ENCODE results near the gene PLXNA2.

DNA sequence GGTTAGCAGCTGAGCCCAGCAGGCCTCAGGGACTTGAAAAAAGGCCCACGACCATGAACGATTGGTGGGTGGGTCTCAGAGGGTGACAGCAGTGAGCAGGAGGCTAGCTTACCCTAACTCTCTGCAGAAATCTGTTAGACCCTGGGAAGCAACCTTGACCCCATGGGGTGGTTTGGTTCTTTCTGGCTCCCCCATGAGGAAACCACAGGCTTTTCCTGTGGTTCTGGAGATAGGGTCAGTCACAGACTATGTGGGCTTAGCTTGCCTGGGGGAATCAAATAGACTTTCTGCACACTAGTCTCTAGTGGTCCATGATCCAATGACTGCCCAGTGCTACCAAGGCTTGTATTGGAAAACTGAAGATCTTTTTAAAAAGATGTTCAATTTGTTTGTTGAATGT lies 118.1 kb downstream of the PLXNA2 start:
- TF ChIP-seq CTCF (IDR thresholded peaks at IDR 0.05) (no peak), EZH2 (IDR thresholded peaks at IDR 0.05; ENCODE audit: borderline replicate concordance, insufficient read depth, low read depth, low read length, poor library complexity, severe bottlenecking) (no peak)
